OCI-LY7 (cell line): ENCODE measurements around the gene ADORA2A.

ENCODE experiments used
- CTCF ChIP-seq: fragments of 200-600 bp; sonication (generic); conservative IDR thresholded peaks from 2 replicates; pipeline ENCODE4 v1.5.1; 2014; ENCODE audit warnings: mild to moderate bottlenecking, antibody characterized with exemption, low read length, moderate library complexity, mixed read lengths
- EZH2phosphoT487 ChIP-seq: fragments of 200-600 bp; sonication (generic); IDR thresholded peaks from 2 replicates; pipeline ENCODE4 v1.6.1; 2018; ENCODE audit warnings: low read depth, borderline replicate concordance, mild to moderate bottlenecking, mixed run types, antibody characterized with exemption, low read length, moderate library complexity, mixed read lengths

GRCh38 chr22:24437091-24437490 is 9.7 kb downstream of the ADORA2A start:
- no peak for TF ChIP-seq CTCF
- TF ChIP-seq EZH2phosphoT487 = no peak
